OCI-LY3 (cell line): ENCODE results near the gene B2M.

Experiments
- EZH2phosphoT487 ChIP-seq: fragments of 200-600 bp; shearing (Covaris generic); IDR thresholded peaks from 2 replicates; pipeline ENCODE4 v1.6.1; 2018; ENCODE audit warnings: antibody characterized with exemption, mixed run types, low read depth
- TF ChIP-seq, protein P1 (sequence below): fragments of 200-600, 300-600 bp; sonication (generic); IDR thresholded peaks from 2 replicates; pipeline ENCODE4 v1.5.1; 2014; ENCODE audit warnings: antibody characterized with exemption, low read length, low read depth

DNA sequence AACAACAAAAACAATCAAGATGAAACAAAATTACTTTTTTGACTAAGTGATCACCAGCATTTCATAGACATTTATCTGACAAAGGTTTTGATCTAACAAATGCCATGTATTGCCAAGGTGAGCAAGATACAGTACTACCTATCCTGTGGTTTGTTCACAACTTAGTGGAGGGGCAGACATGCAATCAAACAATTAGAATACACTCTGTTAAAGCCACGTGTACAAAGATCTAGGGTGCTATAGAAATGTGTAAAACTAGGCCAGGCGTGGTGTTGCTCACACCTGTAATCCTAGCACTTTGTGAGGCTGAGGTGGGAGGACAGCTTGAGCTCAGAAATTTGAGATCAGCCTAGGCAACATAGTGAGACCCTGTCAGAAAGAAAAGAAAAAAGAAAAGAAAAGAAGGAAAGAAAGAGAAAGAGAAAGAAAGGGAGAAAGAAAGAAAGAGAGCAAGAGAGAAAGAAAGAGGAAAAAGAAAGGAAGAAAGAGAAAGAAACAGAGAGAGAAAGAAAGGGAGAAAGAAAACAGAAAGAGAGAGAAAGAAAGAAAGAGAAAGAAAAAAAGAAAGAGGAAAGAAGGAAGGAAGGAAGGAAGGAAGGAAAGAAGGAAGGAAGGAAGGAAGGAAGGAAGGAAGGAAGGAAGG lies 23.6 kb downstream of the B2M start:
- TF ChIP-seq, protein P1, sequence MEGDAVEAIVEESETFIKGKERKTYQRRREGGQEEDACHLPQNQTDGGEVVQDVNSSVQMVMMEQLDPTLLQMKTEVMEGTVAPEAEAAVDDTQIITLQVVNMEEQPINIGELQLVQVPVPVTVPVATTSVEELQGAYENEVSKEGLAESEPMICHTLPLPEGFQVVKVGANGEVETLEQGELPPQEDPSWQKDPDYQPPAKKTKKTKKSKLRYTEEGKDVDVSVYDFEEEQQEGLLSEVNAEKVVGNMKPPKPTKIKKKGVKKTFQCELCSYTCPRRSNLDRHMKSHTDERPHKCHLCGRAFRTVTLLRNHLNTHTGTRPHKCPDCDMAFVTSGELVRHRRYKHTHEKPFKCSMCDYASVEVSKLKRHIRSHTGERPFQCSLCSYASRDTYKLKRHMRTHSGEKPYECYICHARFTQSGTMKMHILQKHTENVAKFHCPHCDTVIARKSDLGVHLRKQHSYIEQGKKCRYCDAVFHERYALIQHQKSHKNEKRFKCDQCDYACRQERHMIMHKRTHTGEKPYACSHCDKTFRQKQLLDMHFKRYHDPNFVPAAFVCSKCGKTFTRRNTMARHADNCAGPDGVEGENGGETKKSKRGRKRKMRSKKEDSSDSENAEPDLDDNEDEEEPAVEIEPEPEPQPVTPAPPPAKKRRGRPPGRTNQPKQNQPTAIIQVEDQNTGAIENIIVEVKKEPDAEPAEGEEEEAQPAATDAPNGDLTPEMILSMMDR, result no peak
- no peak for TF ChIP-seq EZH2phosphoT487
